NCI-H128 (cell line): ENCODE data around the gene ATXN2.

Experiments
- DNase-seq: peaks from one replicate; lab custom pipeline; 2025; ENCODE audit not compliant: unreplicated experiment; lab: John Stamatoyannopoulos, UW

The ATXN2 gene

GRCh38 chr12:111420494-111420893, 178.6 kb downstream of the ATXN2 start:
- no peak for DNase-seq

- no peak for DNase-seq
Measured at GRCh38 chr12:111419784-111420183, 179.3 kb downstream of the ATXN2 start.

- no peak for DNase-seq
Measured at GRCh38 chr12:111418594-111418880, 180.6 kb downstream of the ATXN2 start.

DNA sequence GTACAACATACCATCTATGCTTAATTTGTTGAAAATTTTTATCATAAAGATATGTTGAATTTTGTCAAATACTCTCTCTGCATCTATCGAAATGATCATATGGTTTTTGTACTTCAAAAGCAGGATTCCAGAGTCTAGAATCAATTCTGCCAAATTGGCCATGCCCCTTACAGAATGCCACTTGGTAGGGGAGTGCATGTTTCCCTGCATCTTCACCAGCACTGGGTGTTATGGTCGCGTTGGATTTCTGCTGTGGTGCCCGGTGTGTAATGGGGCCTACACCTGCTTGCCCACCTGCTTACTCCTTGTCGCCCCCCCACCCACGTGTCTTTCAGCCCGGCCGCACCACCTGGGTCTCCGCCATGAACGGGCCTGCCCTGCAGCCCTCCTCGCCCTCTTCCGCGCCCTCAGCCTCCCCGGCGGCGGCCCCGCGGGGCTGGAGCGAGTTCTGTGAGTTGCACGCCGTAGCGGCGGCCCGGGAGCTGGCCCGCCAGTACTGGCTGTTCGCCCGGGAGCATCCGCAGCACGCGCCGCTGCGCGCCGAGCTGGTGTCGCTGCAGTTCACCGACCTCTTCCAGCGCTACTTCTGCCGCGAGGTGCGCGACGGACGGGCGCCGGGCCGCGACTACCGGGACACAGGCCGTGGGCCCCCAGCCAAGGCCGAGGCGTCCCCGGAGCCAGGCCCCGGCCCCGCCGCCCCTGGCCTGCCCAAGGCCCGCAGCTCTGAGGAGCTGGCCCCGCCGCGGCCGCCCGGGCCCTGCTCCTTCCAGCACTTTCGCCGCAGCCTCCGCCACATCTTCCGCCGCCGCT, 181.1 kb downstream of the ATXN2 start:
- no peak for DNase-seq

- no peak for DNase-seq
Measured at GRCh38 chr12:111417290-111417689, 181.8 kb downstream of the ATXN2 start.

GRCh38 chr12:111414711-111415252, 184.3 kb downstream of the ATXN2 start:
- DNase-seq: no peak

- no peak for DNase-seq
Measured at GRCh38 chr12:111413442-111414086, 185.6 kb downstream of the ATXN2 start.

- no peak for DNase-seq
Measured at GRCh38 chr12:111412830-111413441, 186.2 kb downstream of the ATXN2 start.

- peak; percentile 5 for DNase-seq
Measured at GRCh38 chr12:111412007-111412829, 186.9 kb downstream of the ATXN2 start.

GRCh38 chr12:111411185-111411764, 187.8 kb downstream of the ATXN2 start:
- DNase-seq: no peak

DNA sequence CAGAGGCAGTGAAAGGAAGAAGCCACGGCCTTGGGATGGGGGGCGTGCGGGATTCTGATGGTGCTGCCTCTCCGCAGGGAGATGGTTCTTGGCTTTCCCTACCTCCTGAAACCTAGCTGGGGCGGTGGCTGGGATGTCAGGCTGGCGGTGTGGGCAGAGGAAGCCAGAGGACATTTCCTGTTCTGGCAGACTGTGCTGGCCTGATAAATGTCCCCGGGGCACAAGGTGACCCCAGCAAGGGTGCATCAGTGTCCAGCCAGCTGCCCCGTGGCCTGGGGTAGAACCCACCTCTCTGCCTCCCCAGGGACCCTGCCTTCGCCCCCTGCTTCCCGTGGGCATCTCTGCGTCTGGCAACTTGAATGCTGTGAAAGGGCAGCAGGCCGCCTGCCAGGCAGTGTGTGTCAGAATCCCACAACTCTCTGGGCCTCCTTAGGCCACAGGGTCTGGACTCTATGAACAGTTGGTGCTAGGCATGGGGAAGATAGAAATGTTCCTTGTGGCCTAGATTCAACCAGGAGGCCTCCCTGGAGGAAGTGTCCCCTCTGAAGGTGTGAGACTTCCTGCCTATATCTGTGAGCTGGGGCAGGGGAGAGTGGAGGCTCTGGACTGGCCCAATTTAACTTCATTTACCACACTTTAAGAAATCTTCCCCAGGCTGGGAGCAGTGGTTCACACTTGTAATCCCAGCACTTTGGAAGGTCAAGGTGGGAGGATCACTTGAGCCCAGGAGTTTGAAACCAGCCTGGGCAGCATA, 188.5 kb downstream of the ATXN2 start:
- no peak for DNase-seq

DNA sequence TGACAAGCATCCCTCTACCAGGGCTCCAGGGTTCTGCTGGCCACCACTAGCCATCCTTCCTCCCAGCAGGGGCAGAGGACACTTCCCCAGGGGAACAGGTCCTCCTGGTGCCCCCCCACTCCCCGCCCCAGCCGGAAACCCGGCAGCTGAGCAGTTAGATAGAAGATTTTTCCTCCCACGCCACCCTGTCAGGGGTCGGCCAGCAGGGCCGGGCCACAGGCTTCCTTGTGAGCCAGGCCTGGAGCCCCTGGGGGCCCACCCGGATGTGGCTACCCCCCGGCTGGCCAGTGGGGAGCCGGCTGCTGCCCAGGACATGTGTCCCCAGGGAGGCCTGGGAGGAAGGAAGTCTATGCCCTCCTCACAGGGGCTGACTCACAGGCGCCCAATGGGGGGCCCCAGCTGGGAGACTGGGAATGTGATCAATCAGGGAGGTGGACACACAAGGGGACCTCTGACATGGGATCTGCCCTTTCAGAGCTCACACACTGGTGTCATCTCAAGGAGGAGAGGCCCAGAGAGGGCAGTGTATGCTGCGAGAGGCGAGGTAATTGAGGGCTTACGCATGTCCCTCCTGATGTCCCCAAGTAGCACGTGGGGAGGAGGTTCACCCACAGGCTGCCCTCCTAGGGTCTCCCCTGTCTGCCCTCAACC, 189.2 kb downstream of the ATXN2 start:
- no peak for DNase-seq

DNA sequence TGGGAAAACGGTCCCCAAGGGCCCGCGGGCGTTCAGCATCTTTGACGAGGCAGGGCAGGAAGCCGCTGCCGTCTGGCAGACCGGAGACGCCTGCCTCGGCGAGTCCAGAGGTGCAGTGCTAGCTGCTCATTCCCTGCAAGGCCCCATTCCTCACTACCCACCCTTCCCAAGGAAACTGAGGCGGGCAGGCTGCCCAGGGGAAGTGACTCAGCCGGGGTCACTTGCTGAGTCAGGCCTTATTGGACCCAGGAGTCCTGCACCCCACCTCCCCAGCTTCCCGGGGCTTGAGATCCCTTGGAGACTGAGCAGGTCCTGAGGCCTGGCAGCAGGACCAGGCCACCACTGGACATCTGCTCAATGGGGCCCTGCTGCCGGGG, 189.7 kb downstream of the ATXN2 start:
- DNase-seq: no peak

DNA sequence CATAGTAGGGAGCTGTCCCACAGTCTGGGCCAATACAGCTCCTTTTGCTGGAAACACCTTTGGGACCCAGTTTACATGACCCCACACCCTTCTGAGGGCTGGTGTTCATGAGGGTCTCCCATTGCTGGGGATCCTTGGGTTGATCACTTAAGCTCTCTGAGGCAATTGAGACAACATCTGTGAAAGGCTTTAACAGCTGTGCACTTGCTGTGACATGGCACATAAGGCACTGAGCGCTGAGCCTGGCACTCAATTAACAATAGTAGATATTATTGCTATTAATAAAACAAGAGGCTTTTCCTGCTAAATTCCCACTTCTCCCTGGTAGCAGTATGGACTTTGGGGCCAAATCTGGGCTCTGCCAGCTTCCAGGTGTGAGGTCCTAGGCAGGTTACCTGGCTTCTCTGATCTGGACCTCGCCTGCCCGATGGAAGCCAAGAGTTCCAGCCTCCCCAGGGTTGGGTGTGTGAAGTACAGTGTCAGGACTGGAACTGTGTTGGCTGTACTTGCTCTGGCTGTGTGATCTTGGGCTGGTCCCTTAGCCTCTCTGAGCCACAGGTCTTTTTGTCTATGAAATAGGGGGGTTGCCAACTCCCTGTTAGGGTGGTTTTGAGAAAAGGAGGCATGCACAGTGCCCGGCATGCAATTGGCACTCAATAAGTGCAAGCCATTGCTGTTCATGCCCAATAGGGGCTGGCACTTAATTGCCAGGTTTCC, 190.3 kb downstream of the ATXN2 start:
- no peak for DNase-seq

GRCh38 chr12:111408116-111408440, 191.0 kb downstream of the ATXN2 start:
- DNase-seq: no peak

DNA sequence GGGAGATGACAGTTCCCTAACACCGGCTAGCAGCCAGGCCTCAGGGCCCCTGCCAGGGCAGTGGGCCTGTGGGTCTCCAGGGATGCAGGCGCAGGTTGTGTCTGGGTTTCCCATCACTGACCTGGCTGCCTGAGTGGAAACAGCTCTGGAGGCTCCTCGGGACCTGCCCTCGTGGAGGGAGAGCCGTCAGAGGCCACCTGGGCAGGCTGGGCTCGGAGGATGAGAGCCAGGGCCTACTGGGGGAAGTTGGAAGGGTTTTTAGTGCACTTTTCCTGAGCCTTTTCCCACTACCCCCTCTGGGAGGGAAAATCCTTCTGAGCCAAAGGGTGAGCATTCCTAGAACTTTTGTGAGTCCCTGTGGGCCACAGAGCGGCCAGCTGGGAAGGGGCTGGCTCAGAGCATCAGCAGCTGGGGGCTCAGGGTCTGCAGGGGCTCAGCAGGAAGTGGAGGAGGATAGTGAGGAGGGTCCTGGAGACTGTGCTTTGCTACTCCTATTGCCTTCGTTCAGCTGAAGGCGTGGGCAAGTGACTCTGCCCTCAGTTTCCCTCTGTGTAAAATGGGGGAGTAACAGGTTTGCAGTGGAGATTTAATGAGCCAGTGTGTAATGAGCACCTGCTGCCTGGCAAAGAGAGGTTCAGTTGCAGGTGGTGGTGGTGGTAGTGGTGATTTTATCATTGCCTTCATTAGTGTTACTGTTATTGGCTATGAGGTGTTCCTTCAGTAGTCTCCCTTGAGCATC, 191.6 kb downstream of the ATXN2 start:
- DNase-seq: no peak

DNA sequence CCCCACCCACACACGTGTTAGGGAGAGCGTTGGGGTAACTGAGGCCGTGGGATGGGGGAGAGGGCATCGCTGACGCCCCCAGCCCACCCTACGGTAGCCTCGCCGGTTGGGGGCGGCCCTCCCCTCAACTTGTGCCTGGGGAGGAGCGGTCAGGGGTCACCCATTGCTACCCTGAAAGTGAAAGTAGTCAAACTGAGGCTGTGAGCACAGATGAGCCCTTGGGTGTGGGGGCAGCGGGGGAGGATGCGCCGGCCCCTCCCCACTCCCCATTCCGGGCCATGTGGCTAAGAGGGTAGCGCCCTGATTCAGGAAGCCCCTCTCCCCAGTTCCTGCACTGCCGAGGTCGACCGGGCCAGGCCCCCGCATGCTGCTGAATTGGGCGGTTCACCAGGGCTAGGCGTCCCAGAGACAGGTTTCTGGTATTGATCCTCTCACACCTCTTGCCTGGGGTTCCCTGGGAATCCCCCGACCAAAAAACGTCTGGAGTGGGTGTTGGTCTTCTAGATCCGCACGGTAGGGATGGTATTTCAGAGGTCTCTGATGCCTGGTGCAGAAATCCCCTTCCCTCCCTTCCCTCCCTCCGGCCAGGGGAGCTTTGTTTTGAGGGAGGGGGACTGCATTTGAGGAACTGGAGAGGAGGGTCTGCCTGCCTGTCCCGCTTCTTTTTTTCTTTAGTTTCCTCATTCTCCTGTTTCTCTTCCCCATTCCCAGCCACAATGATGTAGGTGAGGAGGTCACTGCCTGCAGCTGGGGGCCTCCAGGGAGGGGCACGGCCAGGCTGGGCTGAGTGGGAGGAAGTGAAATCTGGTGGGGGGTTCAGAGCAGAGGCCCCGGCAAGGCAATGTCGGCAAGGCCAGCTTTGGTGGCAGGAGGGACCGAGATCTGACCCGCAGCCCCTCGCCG, 192.4 kb downstream of the ATXN2 start:
- DNase-seq: no peak
